Measurements from ENCODE around the gene ASS1. TPM values are rescaled to one million over a fixed set of nuclear protein-coding genes. Genes with fewer than 3 reads are reported as not detected.
A peak's percentile ranks its signal among the peaks of the same experiment; 100 is the strongest.

ASS1 gene
- total RNA-seq, 1 donor from 2014 or later: 22.5 TPM

DNA sequence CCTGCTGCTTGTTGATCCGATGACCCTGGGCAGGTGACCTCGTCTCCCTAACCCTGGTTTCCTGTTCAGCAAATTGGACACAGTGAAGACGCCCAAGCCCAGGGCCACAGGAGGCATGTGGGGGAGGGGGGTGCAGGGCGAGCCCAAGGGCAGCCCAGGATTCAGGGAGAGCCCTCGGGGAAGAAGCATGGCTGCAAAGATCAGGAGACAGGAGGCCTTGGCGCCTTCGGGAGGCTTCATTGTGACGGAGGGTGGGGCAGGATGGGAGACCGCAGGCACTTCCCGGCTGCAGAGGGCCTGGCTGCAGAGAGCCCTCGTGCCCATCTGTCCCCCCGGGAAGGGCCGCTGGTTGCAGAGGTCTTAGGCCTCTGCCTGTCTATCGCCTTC lies 6.2 kb downstream of the ASS1 start:
- Histone ChIP-seq H3K4me1 (peaks cover 17% of the 10 kb centered on the region), H3K9ac (no peak overlapping the region), H2AFZ (replicated peaks) (no peak overlapping the region), H3K4me2 (no peak overlapping the region), H3K36me3 (no peaks in the 10 kb centered on the region), H3F3A (ENCODE audit: low read depth) (peaks cover 18% of the 10 kb centered on the region), H3K27ac (no peak overlapping the region), H3K27me3 (peaks cover 1% of the 10 kb centered on the region), H4K20me1 (ENCODE audit: low read depth) (peaks cover 7% of the 10 kb centered on the region), H3K9me3 (ENCODE audit: low read depth) (no peaks in the 10 kb centered on the region), H3K4me3 (no peak overlapping the region), H3K79me2 (ENCODE audit: low read depth) (peaks cover 7% of the 10 kb centered on the region)
- Mint-ChIP-seq H3K9me3 (no peaks in the 10 kb centered on the region), H3K27ac (no peak overlapping the region), H3K4me3 (no peak overlapping the region), H3K27me3 (ENCODE audit: insufficient read depth, low read depth) (peaks cover 7% of the 10 kb centered on the region), H3K36me3 (no peaks in the 10 kb centered on the region), H3K4me1 (peaks cover 56% of the 10 kb centered on the region)
- TF ChIP-seq EZH2 (IDR thresholded peaks at IDR 0.05) (no peak), EZH2phosphoT487 (IDR thresholded peaks at IDR 0.05) (no peak)
- TF ChIP-seq, protein P1, sequence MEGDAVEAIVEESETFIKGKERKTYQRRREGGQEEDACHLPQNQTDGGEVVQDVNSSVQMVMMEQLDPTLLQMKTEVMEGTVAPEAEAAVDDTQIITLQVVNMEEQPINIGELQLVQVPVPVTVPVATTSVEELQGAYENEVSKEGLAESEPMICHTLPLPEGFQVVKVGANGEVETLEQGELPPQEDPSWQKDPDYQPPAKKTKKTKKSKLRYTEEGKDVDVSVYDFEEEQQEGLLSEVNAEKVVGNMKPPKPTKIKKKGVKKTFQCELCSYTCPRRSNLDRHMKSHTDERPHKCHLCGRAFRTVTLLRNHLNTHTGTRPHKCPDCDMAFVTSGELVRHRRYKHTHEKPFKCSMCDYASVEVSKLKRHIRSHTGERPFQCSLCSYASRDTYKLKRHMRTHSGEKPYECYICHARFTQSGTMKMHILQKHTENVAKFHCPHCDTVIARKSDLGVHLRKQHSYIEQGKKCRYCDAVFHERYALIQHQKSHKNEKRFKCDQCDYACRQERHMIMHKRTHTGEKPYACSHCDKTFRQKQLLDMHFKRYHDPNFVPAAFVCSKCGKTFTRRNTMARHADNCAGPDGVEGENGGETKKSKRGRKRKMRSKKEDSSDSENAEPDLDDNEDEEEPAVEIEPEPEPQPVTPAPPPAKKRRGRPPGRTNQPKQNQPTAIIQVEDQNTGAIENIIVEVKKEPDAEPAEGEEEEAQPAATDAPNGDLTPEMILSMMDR (IDR thresholded peaks at IDR 0.05): no peak
- DNase-seq (ENCODE audit: low spot score): no peak

DNA sequence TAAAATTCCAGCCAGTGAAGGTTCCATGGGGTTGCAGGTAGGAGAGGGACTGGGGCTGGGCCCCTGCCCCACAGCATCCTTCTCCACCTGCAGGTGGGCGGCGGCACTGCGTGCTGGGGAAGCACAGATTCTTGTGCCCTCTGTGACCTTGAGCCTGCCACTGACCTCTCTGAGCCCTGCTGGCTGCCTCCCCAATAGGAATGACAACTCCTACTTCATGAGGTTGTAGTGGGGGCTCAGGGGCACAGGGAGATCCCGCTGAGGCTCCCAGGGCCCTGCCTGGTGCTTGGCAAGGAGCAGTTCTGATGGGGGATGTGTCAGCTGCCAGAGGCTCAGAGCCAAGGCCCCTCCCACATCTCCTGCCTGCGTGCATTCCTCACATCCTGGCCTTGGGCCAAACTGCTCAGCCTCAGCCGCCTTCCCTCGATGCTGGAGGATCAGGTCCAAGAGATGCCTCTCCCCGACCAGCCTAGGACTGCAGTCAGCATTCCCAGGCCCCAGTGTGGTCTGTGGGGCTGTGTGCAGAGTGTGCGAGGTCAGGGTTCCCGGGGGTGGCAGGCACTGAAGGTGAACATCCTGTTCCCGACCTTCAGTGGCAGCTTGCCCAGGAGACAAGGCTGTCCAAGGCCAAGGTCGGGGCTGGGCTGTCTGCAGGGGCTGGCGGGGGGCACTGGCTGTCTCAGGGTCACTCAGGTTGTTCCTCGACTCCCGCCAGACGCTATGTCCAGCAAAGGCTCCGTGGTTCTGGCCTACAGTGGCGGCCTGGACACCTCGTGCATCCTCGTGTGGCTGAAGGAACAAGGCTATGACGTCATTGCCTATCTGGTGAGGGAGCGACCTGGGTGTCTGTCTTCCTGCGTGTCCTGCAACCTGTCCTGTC lies 7.0 kb downstream of the ASS1 start:
- H3K4me2 ChIP-seq: no peak overlapping the region
- H3K27me3 ChIP-seq: no peaks in the 10 kb centered on the region
- H3K4me3 Mint-ChIP-seq: no peak overlapping the region
- peaks cover 48% of the 10 kb centered on the region for H3K4me1 Mint-ChIP-seq
- H3K9me3 Mint-ChIP-seq: no peaks in the 10 kb centered on the region
- no peak overlapping the region for H3K9ac ChIP-seq
- TF ChIP-seq, protein P1 (IDR thresholded peaks at IDR 0.05): peak; percentile 56
- TF ChIP-seq EZH2 (IDR thresholded peaks at IDR 0.05): no peak
- no peak for TF ChIP-seq EZH2phosphoT487 (IDR thresholded peaks at IDR 0.05)
- H3K27me3 Mint-ChIP-seq (ENCODE audit: insufficient read depth, low read depth): peaks cover 10% of the 10 kb centered on the region
- no peak overlapping the region for H3K27ac Mint-ChIP-seq
- H4K20me1 ChIP-seq (ENCODE audit: low read depth): peaks cover 2% of the 10 kb centered on the region
- no peak overlapping the region for H3K27ac ChIP-seq
- H3K79me2 ChIP-seq (ENCODE audit: low read depth): peaks cover 7% of the 10 kb centered on the region
- no peak for DNase-seq (ENCODE audit: low spot score)
- H3K9me3 ChIP-seq (ENCODE audit: low read depth): no peaks in the 10 kb centered on the region
- no peaks in the 10 kb centered on the region for H3K36me3 ChIP-seq
- H2AFZ ChIP-seq (replicated peaks): no peak overlapping the region
- H3F3A ChIP-seq (ENCODE audit: low read depth): peaks cover 11% of the 10 kb centered on the region
- H3K36me3 Mint-ChIP-seq: no peaks in the 10 kb centered on the region
- peaks cover 10% of the 10 kb centered on the region for H3K4me1 ChIP-seq
- no peak overlapping the region for H3K4me3 ChIP-seq

DNA sequence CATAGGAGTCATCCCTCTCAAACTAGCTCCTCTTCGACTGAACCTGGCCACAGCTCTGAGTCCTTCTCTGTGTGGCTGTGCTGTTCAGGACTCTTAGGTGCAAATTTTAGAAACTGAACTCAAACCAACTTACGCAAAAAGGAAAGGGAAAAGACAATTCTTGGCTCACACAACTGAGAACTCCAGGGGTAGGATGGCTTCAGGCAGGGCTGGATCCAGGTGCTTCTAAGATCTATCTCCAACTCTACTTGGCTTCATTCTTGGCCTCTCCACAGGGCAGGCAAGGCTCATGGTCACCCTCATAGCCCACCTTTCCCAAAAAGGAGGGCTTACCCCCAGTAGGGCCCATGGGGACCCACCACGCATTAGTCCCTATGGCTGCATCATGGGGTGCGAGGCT lies 8.1 kb downstream of the ASS1 start:
- H3K27ac ChIP-seq: no peak overlapping the region
- Mint-ChIP-seq H3K4me3 (peak overlapping the region; percentile 34), H3K27ac (no peak overlapping the region), H3K9me3 (no peaks in the 10 kb centered on the region), H3K4me1 (peaks cover 38% of the 10 kb centered on the region), H3K36me3 (no peaks in the 10 kb centered on the region), H3K27me3 (ENCODE audit: insufficient read depth, low read depth) (peaks cover 6% of the 10 kb centered on the region)
- H3K9me3 ChIP-seq (ENCODE audit: low read depth): no peaks in the 10 kb centered on the region
- no peaks in the 10 kb centered on the region for H3K27me3 ChIP-seq
- no peaks in the 10 kb centered on the region for H3K4me1 ChIP-seq
- H2AFZ ChIP-seq (replicated peaks): no peak overlapping the region
- no peak overlapping the region for H3K4me3 ChIP-seq
- no peaks in the 10 kb centered on the region for H3F3A ChIP-seq (ENCODE audit: low read depth)
- no peak overlapping the region for H3K4me2 ChIP-seq
- no peaks in the 10 kb centered on the region for H3K36me3 ChIP-seq
- H4K20me1 ChIP-seq (ENCODE audit: low read depth): no peaks in the 10 kb centered on the region
- no peak for TF ChIP-seq EZH2 (IDR thresholded peaks at IDR 0.05)
- TF ChIP-seq, protein P1 (IDR thresholded peaks at IDR 0.05): no peak
- no peak for TF ChIP-seq EZH2phosphoT487 (IDR thresholded peaks at IDR 0.05)
- no peak for DNase-seq (ENCODE audit: low spot score)
- H3K79me2 ChIP-seq (ENCODE audit: low read depth): peaks cover 7% of the 10 kb centered on the region
- no peak overlapping the region for H3K9ac ChIP-seq

Data from neural progenitor cell (in vitro differentiated cells).